Upper lobe of left lung (tissue), 4 donors: Measurements from ENCODE around the gene CERS6.

Experiments used
- EP300 ChIP-seq, 4 donors: sonication (generic); formaldehyde crosslinking; IDR thresholded peaks; one replicate each; pipeline ENCODE4 v1.5.1; 2017; ENCODE audit warnings: antibody characterized with exemption in 4 of 4, control low read depth in 2 of 4
- POLR2A ChIP-seq, 4 donors: fragments of 450-650 bp; IDR thresholded peaks; one replicate each; pipeline ENCODE4 v1.5.1; 2016 to 2017; ENCODE audit warnings: antibody characterized with exemption in 4 of 4, mild to moderate bottlenecking in 2 of 4
- POLR2AphosphoS5 ChIP-seq, 2 donors: sonication (generic); formaldehyde crosslinking; IDR thresholded peaks; one replicate each; pipeline ENCODE4 v1.5.1; 2017; ENCODE audit warnings: antibody characterized with exemption in 2 of 2
- TF ChIP-seq, protein P1 (sequence below), 6 experiments: fragments of 450-650 bp in 4 of 6; fragments of 200-600 bp in 2 of 6; sonication (generic) in 2 of 6; IDR thresholded peaks; one replicate each; pipeline ENCODE4 v1.5.1; 2016 to 2019; ENCODE audit warnings: antibody characterized with exemption in 6 of 6

DNA sequence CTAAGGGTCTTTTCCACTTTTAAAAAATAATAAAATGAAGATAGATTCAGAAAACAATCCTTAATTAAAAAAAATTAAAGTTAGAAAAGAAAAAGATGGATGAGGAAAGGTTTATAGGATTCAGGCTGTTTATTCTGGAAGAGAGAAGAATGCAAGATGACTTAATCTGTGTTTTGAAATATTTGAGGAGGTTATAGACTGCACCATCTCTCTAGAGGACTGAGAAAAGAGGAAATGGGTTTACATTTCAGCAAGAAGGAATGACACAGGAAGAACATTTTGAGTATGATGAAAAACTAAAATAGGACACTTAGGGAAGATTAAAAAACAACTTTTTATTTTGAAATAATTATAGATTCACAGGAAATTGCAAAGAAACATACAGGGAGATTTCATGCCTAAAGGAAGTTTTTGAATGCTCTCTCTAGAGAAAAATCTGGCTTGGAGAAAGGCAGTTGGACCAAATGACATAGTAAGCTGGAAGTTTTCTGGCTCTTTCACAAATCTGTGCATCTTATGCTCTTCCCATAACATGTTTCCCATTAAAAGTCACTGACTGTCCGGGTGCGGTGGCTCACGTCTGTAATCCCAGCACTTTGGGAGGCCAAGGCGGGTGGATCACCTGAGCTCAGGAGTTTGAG, 75.0 kb downstream of the CERS6 start:
- TF ChIP-seq, protein P1, sequence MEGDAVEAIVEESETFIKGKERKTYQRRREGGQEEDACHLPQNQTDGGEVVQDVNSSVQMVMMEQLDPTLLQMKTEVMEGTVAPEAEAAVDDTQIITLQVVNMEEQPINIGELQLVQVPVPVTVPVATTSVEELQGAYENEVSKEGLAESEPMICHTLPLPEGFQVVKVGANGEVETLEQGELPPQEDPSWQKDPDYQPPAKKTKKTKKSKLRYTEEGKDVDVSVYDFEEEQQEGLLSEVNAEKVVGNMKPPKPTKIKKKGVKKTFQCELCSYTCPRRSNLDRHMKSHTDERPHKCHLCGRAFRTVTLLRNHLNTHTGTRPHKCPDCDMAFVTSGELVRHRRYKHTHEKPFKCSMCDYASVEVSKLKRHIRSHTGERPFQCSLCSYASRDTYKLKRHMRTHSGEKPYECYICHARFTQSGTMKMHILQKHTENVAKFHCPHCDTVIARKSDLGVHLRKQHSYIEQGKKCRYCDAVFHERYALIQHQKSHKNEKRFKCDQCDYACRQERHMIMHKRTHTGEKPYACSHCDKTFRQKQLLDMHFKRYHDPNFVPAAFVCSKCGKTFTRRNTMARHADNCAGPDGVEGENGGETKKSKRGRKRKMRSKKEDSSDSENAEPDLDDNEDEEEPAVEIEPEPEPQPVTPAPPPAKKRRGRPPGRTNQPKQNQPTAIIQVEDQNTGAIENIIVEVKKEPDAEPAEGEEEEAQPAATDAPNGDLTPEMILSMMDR (IDR thresholded peaks at IDR 0.05) = no peak
- no peak for TF ChIP-seq POLR2A (IDR thresholded peaks at IDR 0.05)
- no peak for TF ChIP-seq POLR2AphosphoS5 (IDR thresholded peaks at IDR 0.05)
- no peak for TF ChIP-seq EP300 (IDR thresholded peaks at IDR 0.05)
